GM12878 (cell line): ENCODE measurements around the gene CAMTA2. TPM values are rescaled to one million over a fixed set of nuclear protein-coding genes. Genes with fewer than 3 reads are reported as not detected.

Experiments
- ATAC-seq: fragments of 200-7000 bp; cut with Tn5 transposase; 3 replicates; pipeline ENCODE4 v1.9.1; 2020; ENCODE audit warnings: mild to moderate bottlenecking, moderate library complexity
- BruUV-seq: library from RNA; stranded (reverse); fragments of 400-500 nt; replicated peaks from 2 replicates; lab custom pipeline; 2021; lab: Mats Ljungman, UMichigan
- CTCF ChIA-PET: fragments of 300-600 bp; sonication (Branson Sonifier 250); formaldehyde crosslinking; extraction: SDS; loops from one replicate; lab custom pipeline; 2021; ENCODE audit warnings: inconsistent platforms; lab: Yijun Ruan, JAX
- POLR2A ChIA-PET: fragments of 350-600 bp; formaldehyde crosslinking; extraction: SDS; loops from one replicate; lab custom pipeline; 2021; ENCODE audit warnings: inconsistent platforms; lab: Charles Lee
- RAD21 ChIA-PET: fragments of 300-600 bp; sonication (Branson Sonifier 250); formaldehyde crosslinking; loops from one replicate; lab custom pipeline; 2023; ENCODE audit warnings: antibody characterized with exemption; ENCODE audit not compliant: unreplicated experiment; lab: Charles Lee
- SMC1A ChIA-PET: fragments of 300-600 bp; sonication (Branson Sonifier 250); formaldehyde crosslinking; loops from one replicate; lab custom pipeline; 2023; ENCODE audit not compliant: unreplicated experiment, uncharacterized antibody; lab: Charles Lee
- DNase-seq: peaks from one replicate; pipeline ENCODE4 v3.0.0-alpha.2; 2011; ENCODE audit warnings: low read depth, low spot score
- FAIRE-seq: peaks from 3 replicates; lab custom pipeline; 2011; peaks lifted over from hg19 to GRCh38; lab: Jason Lieb, UNC
- H2AFZ ChIP-seq: 2 replicates; pipeline ENCODE4 v1.6.0; 2011; ENCODE audit warnings: low read depth, low read length, control low read depth; ENCODE audit not compliant: control insufficient read depth
- H3K27ac ChIP-seq: 2 replicates; pipeline ENCODE4 v1.5.1; 2011; ENCODE audit warnings: control low read depth; ENCODE audit not compliant: control insufficient read depth, insufficient read depth
- H3K27me3 ChIP-seq, 2 experiments: replicated peaks in 1 of 2; 2 replicates each; pipeline versions ENCODE4 v1.6.0 to v1.6.1; 2011; ENCODE audit warnings: low read length in 1 of 2; ENCODE audit not compliant: control insufficient read depth in 2 of 2, insufficient read depth in 2 of 2
- H3K36me3 ChIP-seq, 2 experiments: 2 replicates each; pipeline ENCODE4 v1.5.1; 2011; ENCODE audit warnings: low read length in 1 of 2; ENCODE audit not compliant: control insufficient read depth in 2 of 2, insufficient read depth in 2 of 2
- H3K4me1 ChIP-seq: 2 replicates; pipeline ENCODE4 v1.6.1; 2011; ENCODE audit warnings: mild to moderate bottlenecking, low read length, moderate library complexity, mixed read lengths; ENCODE audit not compliant: control insufficient read depth, insufficient read depth
- H3K4me2 ChIP-seq: 2 replicates; pipeline ENCODE4 v1.6.0; 2011; ENCODE audit warnings: control low read depth; ENCODE audit not compliant: control insufficient read depth, insufficient read depth
- H3K4me3 ChIP-seq: fragments of 200-600 bp; sonication (generic); 2 replicates; pipeline ENCODE4 v1.5.1; 2016
- H3K79me2 ChIP-seq: 2 replicates; pipeline ENCODE4 v1.6.0; 2011; ENCODE audit warnings: low read length; ENCODE audit not compliant: control insufficient read depth, insufficient read depth
- H3K9ac ChIP-seq: 2 replicates; pipeline ENCODE4 v1.8.0; 2011; ENCODE audit warnings: low read length, control low read depth, mixed read lengths; ENCODE audit not compliant: control insufficient read depth, insufficient read depth
- H3K9me3 ChIP-seq: replicated peaks from 3 replicates; pipeline ENCODE4 v1.5.1; 2011; ENCODE audit warnings: mild to moderate bottlenecking, low read length; ENCODE audit not compliant: control insufficient read depth, insufficient read depth
- H4K20me1 ChIP-seq: 2 replicates; pipeline ENCODE4 v1.6.0; 2011; ENCODE audit not compliant: control insufficient read depth, insufficient read depth
- FOS ChIP-seq: IDR thresholded peaks from 3 replicates; pipeline ENCODE4 v1.6.1; 2011; ENCODE audit warnings: borderline replicate concordance; ENCODE audit not compliant: insufficient read length; ENCODE audit errors: extremely low read depth
- NR2C2 ChIP-seq: IDR thresholded peaks from 2 replicates; pipeline ENCODE4 v1.6.1; 2011; ENCODE audit warnings: borderline replicate concordance, low read depth; ENCODE audit not compliant: control insufficient read depth, insufficient read length
- POLR2A ChIP-seq: IDR thresholded peaks from 2 replicates; pipeline ENCODE4 v1.6.1; 2011; ENCODE audit warnings: low read depth, mild to moderate bottlenecking, low read length
- WGBS: methylation state at CpG from one replicate; pipeline ENCODE4 v1.1.6; 2016; ENCODE audit warnings: low lambda C conversion rate; ENCODE audit not compliant: insufficient replicate concordance, insufficient coverage; ENCODE audit errors: missing lambda C conversion rate; 5-methylcytosine and 5-hydroxymethylcytosine counted together
- in situ Hi-C: fragments of 300-500 bp; cut with MboI; formaldehyde crosslinking; loops from 9 replicates; pipeline ENCODE4 v1.14.3; 2018; ENCODE audit warnings: mixed read lengths
- intact Hi-C: fragments of 100-400 bp; cut with micrococcal nuclease; formaldehyde crosslinking; loops from one replicate; pipeline ENCODE4 v1.14.2; 2022; ENCODE audit not compliant: unreplicated experiment
- polyA plus RNA-seq, 11 experiments: library from polyadenylated mRNA; depleted of rRNA in 4 of 11; unstranded in 6 of 11; stranded (reverse) in 5 of 11; fragments of >200 nt; fragmentation: Nextera tagmentation in 4 of 11; fragmentation: Illumina TruSeq in 1 of 11; extraction: Ambion mirVana in 4 of 11; extraction: Trizol in 1 of 11; gene quantifications; 1 replicate in 1 of 11; 2 replicates in 10 of 11; pipeline versions ENCODE4 v1.2.1 to v1.2.3, GENCODE V29; 2011 to 2016; ENCODE audit warnings: inconsistent platforms in 2 of 11, missing spikeins in 2 of 11, low read depth in 1 of 11
- total RNA-seq, 4 experiments: library from RNA; depleted of rRNA in 3 of 4; stranded (reverse); fragments of >200 nt in 3 of 4; fragmentation: Illumina TruSeq in 1 of 4; extraction: Trizol in 1 of 4; gene quantifications; 2 replicates each; pipeline versions ENCODE4 v1.2.1 to v1.2.3, GENCODE V29; 2013 to 2021
- TF ChIP-seq, protein P1 (sequence below): fragments of 450-650 bp; IDR thresholded peaks from 2 replicates; pipeline ENCODE4 v1.6.1; 2016; ENCODE audit warnings: mild to moderate bottlenecking

The CAMTA2 gene
- total and polyA plus RNA-seq, 10 of the 15 experiments (the other 5 are each of a cell fraction or from before 2014, with no cell fraction given): 0.42 to 29.3 (median 11.2) TPM

DNA sequence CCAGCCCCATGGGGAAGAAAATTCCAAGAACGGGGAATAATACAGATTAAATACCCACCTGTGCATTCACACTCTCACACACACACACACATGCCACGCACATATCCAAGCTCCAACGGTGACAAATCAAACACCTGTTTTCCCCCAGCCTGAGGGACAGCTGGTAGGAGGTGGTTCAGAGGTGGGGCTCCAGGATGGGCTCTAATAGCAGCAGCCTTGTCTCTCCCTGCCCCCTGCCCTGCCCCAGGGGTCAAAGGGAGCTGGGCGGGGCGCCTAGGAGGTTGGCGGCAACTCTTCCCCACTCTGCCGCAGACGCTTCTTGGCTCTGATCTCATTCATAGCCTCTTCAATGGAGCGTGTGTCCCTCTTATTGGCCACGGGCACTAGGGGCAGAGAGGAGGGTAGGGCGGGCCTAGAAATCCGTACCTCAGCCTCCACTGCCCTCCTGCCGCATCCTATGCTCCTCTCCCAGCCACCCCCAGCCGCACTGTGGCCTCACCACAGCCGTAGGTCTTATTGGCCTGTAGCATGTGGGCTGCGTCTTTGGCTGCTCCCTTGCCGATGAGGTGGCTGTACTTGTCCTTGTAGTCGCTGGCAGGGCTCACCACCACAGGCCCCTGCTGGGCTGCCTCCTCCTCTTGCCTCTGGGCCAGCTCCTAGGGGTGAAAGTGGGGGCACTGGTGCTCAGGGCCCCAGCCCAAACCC, 28.1 kb downstream of the CAMTA2 start:
- H2AFZ ChIP-seq: no peak overlapping the region
- WGBS: 94% methylated on average over 18 of the region's 18 CpGs
- in situ Hi-C loops (no loop called here), intact Hi-C loops (no loop called here)
- H3K27me3 ChIP-seq: no peaks in the 10 kb centered on the region
- RAD21 ChIA-PET: no interaction called here
- H3K9me3 ChIP-seq: no peaks in the 10 kb centered on the region
- H3K4me2 ChIP-seq: no peak overlapping the region
- POLR2A ChIA-PET: interaction anchor here (1.1 kb wide), 1 partner anchor 8 kb away, joined by 5 read pairs; the partner anchor contains the start of gene ENO3
- DNase-seq (no peak), FAIRE-seq (no peak), ATAC-seq (no peak)
- H3K36me3 ChIP-seq: peaks cover 4 to 8% of the 10 kb centered on the region in 2 experiments
- SMC1A ChIA-PET: no interaction called here
- H3K27ac ChIP-seq: no peak overlapping the region
- TF ChIP-seq NR2C2 (no peak), FOS (no peak), POLR2A (0 out of 2 replicates have a peak, but pooled peaks have one; percentile 15)
- TF ChIP-seq, protein P1, sequence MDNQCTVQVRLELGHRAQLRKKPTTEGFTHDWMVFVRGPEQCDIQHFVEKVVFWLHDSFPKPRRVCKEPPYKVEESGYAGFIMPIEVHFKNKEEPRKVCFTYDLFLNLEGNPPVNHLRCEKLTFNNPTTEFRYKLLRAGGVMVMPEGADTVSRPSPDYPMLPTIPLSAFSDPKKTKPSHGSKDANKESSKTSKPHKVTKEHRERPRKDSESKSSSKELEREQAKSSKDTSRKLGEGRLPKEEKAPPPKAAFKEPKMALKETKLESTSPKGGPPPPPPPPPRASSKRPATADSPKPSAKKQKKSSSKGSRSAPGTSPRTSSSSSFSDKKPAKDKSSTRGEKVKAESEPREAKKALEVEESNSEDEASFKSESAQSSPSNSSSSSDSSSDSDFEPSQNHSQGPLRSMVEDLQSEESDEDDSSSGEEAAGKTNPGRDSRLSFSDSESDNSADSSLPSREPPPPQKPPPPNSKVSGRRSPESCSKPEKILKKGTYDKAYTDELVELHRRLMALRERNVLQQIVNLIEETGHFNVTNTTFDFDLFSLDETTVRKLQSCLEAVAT: no peak
- H3K9ac ChIP-seq: no peak overlapping the region
- BruUV-seq: TSS peak; percentile 83
- H3K79me2 ChIP-seq: no peaks in the 10 kb centered on the region
- CTCF ChIA-PET: no interaction called here
- H3K4me3 ChIP-seq: no peak overlapping the region
- no peaks in the 10 kb centered on the region for H4K20me1 ChIP-seq
- no peaks in the 10 kb centered on the region for H3K4me1 ChIP-seq
